Esophagus muscularis mucosa (tissue), 4 donors: ENCODE results near the gene FES.

Experiments
- CTCF ChIP-seq, 3 experiments: fragments of 200-600 bp in 2 of 3; fragments of 450-650 bp in 1 of 3; sonication (generic) in 2 of 3; IDR thresholded peaks; one replicate each; pipeline ENCODE4 v1.5.1; 2017 to 2019; ENCODE audit warnings: antibody characterized with exemption in 3 of 3, mild to moderate bottlenecking in 2 of 3, moderate library complexity in 1 of 3
- EP300 ChIP-seq: sonication (generic); formaldehyde crosslinking; IDR thresholded peaks from one replicate; pipeline ENCODE4 v1.6.1; 2017; ENCODE audit warnings: antibody characterized with exemption
- POLR2A ChIP-seq: fragments of 450-650 bp; IDR thresholded peaks from one replicate; pipeline ENCODE4 v1.6.1; 2017; ENCODE audit warnings: antibody characterized with exemption, moderate library complexity, mild to moderate bottlenecking, low read depth
- POLR2AphosphoS5 ChIP-seq, 2 donors: sonication (generic); formaldehyde crosslinking; IDR thresholded peaks; one replicate each; pipeline ENCODE4 v1.6.1; 2017; ENCODE audit warnings: antibody characterized with exemption in 2 of 2

- TF ChIP-seq CTCF (IDR thresholded peaks at IDR 0.05) (no peak), EP300 (no peak), POLR2AphosphoS5 (IDR thresholded peaks at IDR 0.05) (no peak), POLR2A (no peak)
These were observed 46.2 kb upstream of the FES start for GRCh38 chr15:90838139-90838538.
